Loucy (cell line): Measurements from ENCODE around the gene FADS2.
A peak's percentile ranks its signal among the peaks of the same experiment; 100 is the strongest.

ENCODE experiments used
- H2AFZ ChIP-seq: fragments of 200-600 bp; sonication (generic); 2 replicates; pipeline ENCODE4 v1.6.0; 2016; ENCODE audit warnings: antibody characterized with exemption, mild to moderate bottlenecking, low read length, moderate library complexity
- H3F3A ChIP-seq: fragments of 200-600 bp; 2 replicates; pipeline ENCODE4 v1.6.0; 2016; ENCODE audit warnings: antibody characterized with exemption, low read depth, mild to moderate bottlenecking
- H3K27me3 ChIP-seq: fragments of 200-600 bp; sonication (generic); 2 replicates; pipeline ENCODE4 v1.6.1; 2014; ENCODE audit warnings: low read length, mild to moderate bottlenecking; ENCODE audit not compliant: insufficient read depth, poor library complexity, severe bottlenecking
- H3K36me3 ChIP-seq: fragments of 200-600 bp; sonication (generic); 2 replicates; pipeline ENCODE4 v1.6.1; 2016; ENCODE audit warnings: low read length; ENCODE audit not compliant: insufficient read depth
- H3K4me1 ChIP-seq: fragments of 200-600 bp; sonication (generic); 2 replicates; pipeline ENCODE4 v1.5.1; 2014; ENCODE audit warnings: low read length, mild to moderate bottlenecking; ENCODE audit not compliant: insufficient read depth, poor library complexity, severe bottlenecking
- H3K4me2 ChIP-seq: fragments of 200-600 bp; sonication (generic); 2 replicates; pipeline ENCODE4 v1.6.0; 2014; ENCODE audit warnings: antibody characterized with exemption, low read length, low read depth, mild to moderate bottlenecking; ENCODE audit not compliant: poor library complexity, severe bottlenecking
- H3K4me3 ChIP-seq: fragments of 200-600 bp; sonication (generic); 2 replicates; pipeline ENCODE4 v1.5.1; 2014; ENCODE audit warnings: low read length, mild to moderate bottlenecking, mixed read lengths; ENCODE audit not compliant: poor library complexity, severe bottlenecking
- H3K79me2 ChIP-seq: fragments of 200-600 bp; sonication (generic); 2 replicates; pipeline ENCODE4 v1.6.1; 2014; ENCODE audit warnings: low read length; ENCODE audit not compliant: insufficient read depth
- H3K9ac ChIP-seq: fragments of 200-600 bp; sonication (generic); 2 replicates; pipeline ENCODE4 v1.6.0; 2014; ENCODE audit warnings: mild to moderate bottlenecking, low read depth, low read length, moderate library complexity; ENCODE audit not compliant: poor library complexity, severe bottlenecking
- H3K9me2 ChIP-seq: fragments of 200-600 bp; sonication (generic); replicated peaks from 2 replicates; pipeline ENCODE4 v1.6.1; 2016; ENCODE audit warnings: low read depth, low read length, mixed read lengths
- H3K9me3 ChIP-seq: fragments of 200-600 bp; sonication (generic); 2 replicates; pipeline ENCODE4 v1.6.1; 2014; ENCODE audit warnings: mild to moderate bottlenecking, antibody characterized with exemption, low read length, low read depth; ENCODE audit not compliant: insufficient read depth
- H4K20me1 ChIP-seq: fragments of 200-600 bp; sonication (generic); 2 replicates; pipeline ENCODE4 v1.6.0; 2014; ENCODE audit warnings: antibody characterized with exemption, low read length, mild to moderate bottlenecking; ENCODE audit not compliant: insufficient read depth, poor library complexity, severe bottlenecking
- EZH2phosphoT487 ChIP-seq: fragments of 200-600 bp; IDR thresholded peaks from 2 replicates; pipeline ENCODE4 v1.6.1; 2018; ENCODE audit warnings: antibody characterized with exemption, mild to moderate bottlenecking, moderate library complexity, borderline replicate concordance
- TF ChIP-seq, protein P1 (sequence below): fragments of 200-600 bp; sonication (generic); conservative IDR thresholded peaks from 2 replicates; pipeline ENCODE4 v1.5.1; 2014; ENCODE audit warnings: mild to moderate bottlenecking, antibody characterized with exemption, low read length

The FADS2 gene

DNA sequence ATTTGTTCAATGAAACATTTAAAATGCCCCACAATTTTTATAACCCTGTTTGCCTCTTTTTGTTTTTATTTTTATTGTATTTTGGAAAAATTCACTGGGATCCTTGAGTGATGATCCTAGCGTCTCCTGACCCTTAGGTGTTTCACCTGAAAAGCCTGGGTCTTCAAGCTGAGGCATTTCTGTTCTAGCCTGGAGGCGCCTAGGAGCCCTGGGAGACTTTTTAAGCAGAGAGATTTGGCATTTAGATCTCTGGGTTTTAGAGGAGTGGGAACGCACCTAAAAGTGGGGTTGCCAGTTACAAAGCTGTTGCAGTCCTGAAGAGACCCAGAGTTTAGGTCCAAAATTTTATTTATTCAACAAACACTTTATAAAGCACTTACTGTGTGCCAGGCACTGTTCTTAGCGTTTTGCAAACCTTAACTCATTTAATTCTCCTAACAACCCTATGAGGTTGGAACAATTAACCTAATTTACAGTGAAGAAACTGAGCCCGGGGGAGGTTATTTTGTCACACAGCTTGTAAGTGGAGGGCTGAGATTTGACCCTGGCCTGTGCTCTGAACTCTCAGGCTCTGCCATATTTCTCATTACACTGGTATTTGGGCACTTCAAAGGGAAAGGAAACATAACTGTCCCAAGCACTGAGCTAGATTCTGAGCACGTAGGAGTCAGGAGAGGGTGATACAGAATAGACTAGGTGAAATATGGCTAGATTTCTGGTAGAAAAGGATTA is 10.5 kb upstream of the FADS2 start:
- Histone ChIP-seq H3F3A (0 out of 2 replicates have a peak, but pooled peaks cover 9% of the 10 kb centered on the region), H2AFZ (no peak overlapping the region), H3K4me1 (peaks cover 23% of the 10 kb centered on the region), H3K9me2 (no peaks in the 10 kb centered on the region), H3K79me2 (peaks cover 67% of the 10 kb centered on the region), H3K36me3 (peaks cover 12% of the 10 kb centered on the region; the same call in 1 of the 2 replicates), H3K9ac (peak overlapping the region; percentile 100), H3K4me2 (peak overlapping the region; percentile 99), H3K27me3 (peaks cover 14% of the 10 kb centered on the region), H3K9me3 (no peaks in the 10 kb centered on the region), H3K4me3 (peak overlapping the region; percentile 93), H4K20me1 (peaks cover 22% of the 10 kb centered on the region)
- no peak for TF ChIP-seq EZH2phosphoT487
- TF ChIP-seq, protein P1, sequence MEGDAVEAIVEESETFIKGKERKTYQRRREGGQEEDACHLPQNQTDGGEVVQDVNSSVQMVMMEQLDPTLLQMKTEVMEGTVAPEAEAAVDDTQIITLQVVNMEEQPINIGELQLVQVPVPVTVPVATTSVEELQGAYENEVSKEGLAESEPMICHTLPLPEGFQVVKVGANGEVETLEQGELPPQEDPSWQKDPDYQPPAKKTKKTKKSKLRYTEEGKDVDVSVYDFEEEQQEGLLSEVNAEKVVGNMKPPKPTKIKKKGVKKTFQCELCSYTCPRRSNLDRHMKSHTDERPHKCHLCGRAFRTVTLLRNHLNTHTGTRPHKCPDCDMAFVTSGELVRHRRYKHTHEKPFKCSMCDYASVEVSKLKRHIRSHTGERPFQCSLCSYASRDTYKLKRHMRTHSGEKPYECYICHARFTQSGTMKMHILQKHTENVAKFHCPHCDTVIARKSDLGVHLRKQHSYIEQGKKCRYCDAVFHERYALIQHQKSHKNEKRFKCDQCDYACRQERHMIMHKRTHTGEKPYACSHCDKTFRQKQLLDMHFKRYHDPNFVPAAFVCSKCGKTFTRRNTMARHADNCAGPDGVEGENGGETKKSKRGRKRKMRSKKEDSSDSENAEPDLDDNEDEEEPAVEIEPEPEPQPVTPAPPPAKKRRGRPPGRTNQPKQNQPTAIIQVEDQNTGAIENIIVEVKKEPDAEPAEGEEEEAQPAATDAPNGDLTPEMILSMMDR = no peak

DNA sequence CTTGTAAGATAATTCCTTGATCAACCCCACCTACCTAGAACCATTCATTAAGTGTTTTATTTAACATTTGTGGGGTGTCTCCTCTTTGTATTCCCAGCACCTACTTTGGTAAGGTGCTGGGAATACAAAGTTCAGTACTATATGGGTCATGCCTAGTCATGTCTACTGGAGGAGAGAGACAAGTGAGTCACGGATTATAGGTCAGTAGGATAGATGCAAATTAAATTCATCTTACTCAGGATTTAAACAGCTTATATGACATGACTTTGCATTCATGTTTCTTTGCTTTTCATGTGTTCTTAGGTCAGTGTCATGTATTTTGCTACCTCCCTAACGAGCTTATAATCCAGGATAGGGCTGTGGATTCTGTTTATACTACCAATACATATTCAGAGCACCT is 7.9 kb upstream of the FADS2 start:
- H3K4me3 ChIP-seq = no peak overlapping the region
- H3K79me2 ChIP-seq = peaks cover 47% of the 10 kb centered on the region
- peaks cover 4% of the 10 kb centered on the region for H4K20me1 ChIP-seq
- H3K27me3 ChIP-seq = peaks cover 14% of the 10 kb centered on the region
- H2AFZ ChIP-seq = no peak overlapping the region
- H3K9me3 ChIP-seq = no peaks in the 10 kb centered on the region
- H3K4me2 ChIP-seq = no peak overlapping the region
- H3K36me3 ChIP-seq = peaks cover 3% of the 10 kb centered on the region; the same call in 1 of the 2 replicates
- peaks cover 13% of the 10 kb centered on the region for H3K4me1 ChIP-seq
- peak overlapping the region; percentile 16 for H3K9ac ChIP-seq
- TF ChIP-seq, protein P1 = no peak
- no peak for TF ChIP-seq EZH2phosphoT487
- H3K9me2 ChIP-seq = no peaks in the 10 kb centered on the region
- H3F3A ChIP-seq = 0 out of 2 replicates have a peak, but pooled peaks cover 9% of the 10 kb centered on the region

DNA sequence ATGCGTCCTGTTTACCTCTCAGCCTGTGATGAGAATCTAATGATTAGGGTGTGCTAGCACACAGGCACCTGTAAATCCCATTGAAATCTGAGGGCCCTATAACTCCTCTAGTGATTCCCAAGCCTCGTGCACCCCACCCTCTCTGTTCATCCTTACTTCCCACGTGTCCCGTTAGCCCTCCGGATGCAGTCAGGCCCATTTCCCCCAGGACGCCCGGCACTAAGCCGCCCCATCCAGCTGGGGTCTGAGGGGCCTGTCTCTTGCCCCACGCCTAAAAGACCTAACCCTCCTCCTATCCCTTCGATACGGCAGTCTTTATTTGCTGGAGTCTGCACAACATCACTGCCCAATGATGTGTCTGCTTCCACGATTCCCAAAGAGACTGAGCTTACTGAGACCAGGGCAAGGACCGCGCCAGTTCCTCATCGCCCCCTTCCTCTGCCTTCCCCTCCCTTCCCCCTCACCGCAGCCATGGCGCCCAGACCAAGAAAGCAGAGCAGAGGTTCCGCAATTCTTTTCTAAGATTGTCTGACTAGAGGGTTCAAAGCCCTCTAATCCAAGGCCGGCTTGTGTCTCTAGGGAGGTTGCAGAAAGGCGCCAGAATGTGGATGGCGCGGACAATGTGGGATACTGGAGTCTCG is 1.1 kb upstream of the FADS2 start:
- Histone ChIP-seq H3K9me2 (no peaks in the 10 kb centered on the region), H3K4me3 (peak overlapping the region; percentile 84), H3K4me1 (peaks cover 35% of the 10 kb centered on the region), H3K27me3 (peaks cover 12% of the 10 kb centered on the region), H4K20me1 (peaks cover 38% of the 10 kb centered on the region), H3K4me2 (peak overlapping the region; percentile 93), H2AFZ (no peak overlapping the region; the same call in 1 of the 2 replicates), H3K36me3 (0 out of 2 replicates have a peak, but pooled peaks cover 4% of the 10 kb centered on the region), H3K79me2 (peaks cover 68% of the 10 kb centered on the region), H3F3A (no peaks in the 10 kb centered on the region), H3K9ac (peak overlapping the region; percentile 96), H3K9me3 (no peaks in the 10 kb centered on the region)
- TF ChIP-seq, protein P1 = no peak
- no peak for TF ChIP-seq EZH2phosphoT487
